Inflammatory macrophage treated with lipopolysaccharide for 4 hours (primary cell): ENCODE measurements around the gene ITPK1.
A peak's percentile ranks its signal among the peaks of the same experiment; 100 is the strongest.
"Not testable (repeated sequence)": the region's sequence is repeated elsewhere in the genome, so short reads cannot be mapped to it uniquely, and the experiment has no call there.

Source experiments
- DNase-seq: peaks from one replicate; pipeline ENCODE4 v3.0.0-alpha.2; 2020

The ITPK1 gene

DNA sequence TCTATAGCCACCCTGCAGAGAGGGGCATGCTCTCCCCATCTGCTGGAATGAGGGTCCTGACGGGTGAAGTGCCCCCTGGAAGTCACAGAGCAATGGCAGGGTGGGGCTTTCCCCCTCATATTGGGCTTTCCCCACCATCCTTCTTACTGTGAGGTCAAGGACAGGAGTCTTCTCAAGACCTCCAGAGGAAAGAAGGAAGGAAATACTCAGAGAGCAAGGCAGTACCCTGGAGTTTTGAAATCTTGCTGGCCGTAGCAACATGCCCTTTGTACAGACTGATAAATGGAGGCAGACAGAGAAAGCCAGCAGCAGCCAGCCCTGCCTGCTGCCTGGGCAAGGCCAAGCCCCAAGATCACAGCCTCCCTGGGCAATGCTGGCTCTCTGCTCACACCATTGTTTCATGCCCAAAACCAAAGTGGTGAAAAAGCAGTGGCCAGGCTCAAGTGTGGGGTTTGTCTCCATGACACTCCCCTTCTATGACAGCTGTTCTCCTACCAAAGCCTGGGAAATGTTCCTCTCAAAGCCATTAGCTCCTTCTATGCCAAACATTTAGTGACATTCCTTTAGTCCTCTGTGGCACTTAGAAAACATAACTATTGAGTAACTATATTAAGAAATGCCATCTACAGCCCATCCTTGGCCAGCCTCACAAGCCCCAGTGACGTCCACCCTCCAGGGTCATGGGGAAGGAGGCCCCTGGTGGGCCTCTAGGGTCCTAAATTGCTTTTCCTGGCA lies 13.2 kb upstream of the ITPK1 start:
- peak; percentile 51 for DNase-seq

DNA sequence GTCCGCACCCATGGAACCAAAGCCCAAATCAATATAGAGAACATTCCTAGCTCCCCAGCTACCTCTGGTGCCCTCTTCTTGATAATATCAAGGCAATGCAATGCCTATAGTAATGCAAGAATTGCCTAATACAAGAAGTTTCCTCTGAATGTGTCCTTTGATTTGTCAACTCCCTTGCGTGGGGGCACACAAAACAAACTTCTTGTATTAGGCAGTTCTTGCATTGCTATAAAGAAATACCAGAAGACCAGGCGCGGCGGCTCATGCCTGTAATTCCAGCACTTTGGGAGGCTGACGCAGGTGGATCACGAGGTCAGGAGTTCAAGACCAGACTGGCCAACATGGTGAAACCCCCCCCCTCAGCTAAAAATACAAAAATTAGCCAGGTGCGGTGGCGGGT lies 10.4 kb upstream of the ITPK1 start:
- DNase-seq, result peak; percentile 95

DNA sequence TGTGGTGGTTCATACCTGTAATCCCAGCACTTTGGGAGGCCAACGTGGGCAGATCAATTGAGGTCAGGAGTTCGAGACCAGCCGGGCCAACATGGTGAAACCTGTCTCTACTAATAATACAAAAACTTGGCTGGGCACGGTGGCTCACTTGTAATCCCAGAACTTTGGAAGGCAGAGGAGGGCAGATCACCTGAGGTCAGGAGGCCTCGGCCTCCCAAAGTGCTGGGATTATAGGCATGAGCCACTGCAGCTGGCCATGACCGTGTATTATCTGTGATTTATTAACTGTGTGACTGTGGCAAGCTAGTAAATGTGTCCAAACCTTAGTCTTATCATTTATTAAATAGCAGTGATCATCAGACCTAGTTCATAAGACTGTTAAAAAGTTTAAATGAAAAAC lies 7.1 kb upstream of the ITPK1 start:
- DNase-seq, result no peak

DNA sequence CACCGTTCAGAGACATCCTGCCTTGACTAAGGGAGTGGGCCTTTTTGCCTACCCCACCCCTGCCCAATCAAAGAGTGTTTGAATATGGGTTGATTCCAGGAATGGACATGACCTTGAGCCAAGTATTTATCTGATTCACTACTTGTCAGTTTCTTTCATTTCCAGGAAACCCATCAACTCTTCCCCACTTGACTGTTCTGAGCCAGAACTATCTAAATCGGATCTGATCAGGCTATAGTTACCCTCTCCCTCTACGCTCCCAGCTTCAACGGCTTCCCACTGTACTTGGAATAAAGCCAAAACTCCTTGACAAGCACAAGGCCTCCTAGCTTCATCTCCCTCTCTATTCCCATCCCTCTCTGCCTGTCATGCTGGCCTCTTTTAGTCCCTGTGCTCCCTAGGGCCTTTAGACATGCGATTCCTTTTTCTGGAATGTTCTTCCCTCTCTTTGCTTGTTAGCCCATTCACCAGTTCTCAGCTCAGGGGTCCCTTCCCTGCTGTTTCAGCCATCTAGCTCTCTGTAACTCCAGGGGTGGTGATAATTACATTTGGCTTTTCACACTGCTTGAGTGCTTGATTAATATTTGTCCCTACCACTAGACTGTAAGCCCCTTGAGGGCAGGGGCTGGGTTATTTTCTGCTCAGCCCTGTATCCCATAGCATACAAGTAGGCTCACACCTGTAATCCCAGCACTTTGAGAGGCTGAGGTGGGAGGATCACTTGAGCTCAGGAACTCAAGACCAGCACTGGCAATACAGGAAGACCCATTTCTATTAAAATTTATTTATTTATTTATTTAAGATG lies 5.5 kb upstream of the ITPK1 start:
- no peak for DNase-seq

DNA sequence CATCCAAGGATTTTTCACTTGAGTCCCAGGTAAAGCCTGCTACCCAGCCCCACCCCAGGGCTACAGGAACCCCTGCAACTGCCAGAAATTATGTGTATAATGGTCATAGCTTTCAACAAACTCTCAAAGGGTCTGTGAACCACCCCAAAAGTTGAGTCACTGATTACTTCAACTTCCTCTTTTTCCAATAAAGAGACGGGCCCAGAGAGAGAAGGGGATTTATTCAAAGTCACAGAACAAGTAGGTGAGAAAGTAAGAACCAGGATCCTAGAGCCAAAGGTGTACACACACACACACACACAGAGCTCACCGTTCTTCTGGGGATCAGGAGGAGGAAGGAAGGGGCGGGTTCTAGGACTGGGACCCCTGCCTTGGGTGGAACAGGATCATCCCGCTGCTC lies 4.8 kb upstream of the ITPK1 start:
- peak; percentile 79 for DNase-seq

DNA sequence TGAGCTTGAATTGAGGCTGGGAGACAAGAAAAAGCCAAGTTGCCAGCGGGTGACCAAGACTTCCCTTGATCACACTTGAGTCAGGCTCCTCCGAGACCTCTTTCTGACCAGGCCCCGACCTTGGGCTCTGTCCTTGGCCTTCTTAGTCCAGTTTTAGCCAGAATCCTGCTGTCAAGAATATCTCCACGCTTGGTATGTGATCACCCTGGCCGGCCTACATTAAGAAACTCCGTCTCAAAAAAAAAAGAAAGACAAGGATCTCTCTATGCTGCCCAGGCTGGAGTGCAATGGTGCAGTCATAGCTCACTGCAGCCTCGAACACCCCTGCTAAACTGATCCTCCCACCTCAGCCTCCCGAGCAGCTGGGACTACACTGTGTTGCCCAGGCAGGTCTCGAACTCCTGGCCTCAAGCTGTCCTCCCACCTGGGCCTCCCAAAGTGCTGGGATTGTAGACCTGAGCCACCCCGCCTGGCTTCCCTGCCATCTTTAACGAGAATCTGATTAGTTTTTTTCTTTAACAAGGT lies 1.0 kb upstream of the ITPK1 start:
- DNase-seq, result no peak

DNA sequence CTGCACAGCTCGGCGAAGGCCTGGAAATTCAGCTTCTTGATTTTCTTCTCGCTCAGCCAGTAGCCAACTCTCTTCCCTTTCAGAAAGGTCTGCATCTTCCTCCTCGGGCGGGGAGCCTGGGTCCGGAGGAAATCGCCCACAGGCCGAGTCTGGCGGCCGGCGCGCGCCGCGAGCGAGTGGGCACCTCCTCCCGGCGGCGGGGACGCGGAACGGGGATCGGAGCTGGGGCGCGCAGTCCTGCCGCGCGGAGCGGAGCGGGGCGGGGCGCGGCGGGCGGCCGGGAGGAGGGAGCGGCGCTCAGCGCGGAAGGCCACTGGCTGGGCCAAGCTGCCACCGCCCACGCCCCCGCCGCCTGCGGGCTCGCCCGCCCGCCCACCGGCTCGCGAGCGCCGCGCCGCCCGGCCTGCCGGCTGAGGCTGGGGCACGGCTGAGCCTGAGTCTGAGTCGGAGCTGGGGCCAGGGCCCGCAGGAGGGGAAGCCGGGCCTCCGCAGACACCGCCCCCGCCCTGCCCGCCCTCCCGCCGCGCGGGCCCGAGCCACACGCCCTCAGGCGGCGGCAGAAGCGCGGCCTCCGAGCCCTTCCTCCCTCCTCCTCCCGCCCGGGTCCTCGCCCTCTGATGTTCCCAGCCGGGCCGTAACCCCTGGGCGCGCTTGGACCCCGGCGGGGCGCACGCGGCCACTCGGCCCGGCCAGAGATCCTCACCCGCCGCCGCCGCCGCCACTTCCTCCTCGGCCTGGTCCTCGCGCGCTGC lies 480 bp downstream of the ITPK1 start:
- DNase-seq, result peak; percentile 89

DNA sequence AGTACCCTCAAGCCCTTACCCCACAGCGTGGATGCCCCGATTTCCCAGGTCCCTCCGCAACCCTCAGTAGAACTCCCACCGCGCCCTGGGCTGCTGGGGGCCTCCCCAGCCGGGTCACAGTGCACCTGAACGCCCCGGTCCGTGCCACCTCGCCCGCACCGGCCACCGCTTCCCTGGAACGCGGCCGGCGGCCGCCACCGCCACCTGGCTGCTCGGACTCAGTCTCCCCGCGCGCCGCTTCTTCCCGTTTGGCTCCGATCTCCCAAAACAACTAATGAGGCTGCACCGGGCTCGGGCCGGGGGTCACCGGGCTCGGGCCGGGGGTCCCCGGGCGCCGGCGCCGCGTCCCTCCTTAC lies 1.0 kb downstream of the ITPK1 start:
- no peak for DNase-seq

DNA sequence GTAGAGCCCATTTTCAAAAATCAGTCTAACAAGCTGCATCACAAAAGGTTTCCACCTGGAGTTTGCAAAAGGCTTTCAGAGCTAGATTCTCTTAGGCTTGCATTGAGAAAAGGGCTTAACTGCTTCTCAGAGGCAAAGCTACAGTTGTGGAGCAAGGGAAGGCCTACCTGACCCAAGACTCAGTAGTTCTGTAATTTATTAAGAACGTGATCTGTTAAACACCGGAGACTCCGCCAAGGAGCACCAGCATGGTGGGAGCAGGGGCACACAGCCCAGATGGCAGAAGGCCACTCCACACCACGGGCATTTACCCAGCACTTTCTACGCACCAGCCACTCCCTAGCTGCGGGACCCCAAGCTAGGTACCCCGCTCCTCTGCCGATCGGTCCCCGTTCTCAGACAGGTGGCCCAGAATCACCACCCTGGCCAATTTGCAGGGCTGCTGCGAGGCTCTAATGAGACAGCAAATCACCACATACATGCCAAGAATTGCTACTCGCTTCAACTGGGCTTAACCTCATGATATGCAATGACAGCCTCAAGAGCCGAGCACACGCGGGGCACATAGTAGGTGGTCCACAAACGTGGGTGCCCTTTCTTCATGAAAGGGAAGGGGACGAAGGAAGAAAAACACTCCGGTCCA lies 1.5 kb downstream of the ITPK1 start:
- DNase-seq, result no peak

DNA sequence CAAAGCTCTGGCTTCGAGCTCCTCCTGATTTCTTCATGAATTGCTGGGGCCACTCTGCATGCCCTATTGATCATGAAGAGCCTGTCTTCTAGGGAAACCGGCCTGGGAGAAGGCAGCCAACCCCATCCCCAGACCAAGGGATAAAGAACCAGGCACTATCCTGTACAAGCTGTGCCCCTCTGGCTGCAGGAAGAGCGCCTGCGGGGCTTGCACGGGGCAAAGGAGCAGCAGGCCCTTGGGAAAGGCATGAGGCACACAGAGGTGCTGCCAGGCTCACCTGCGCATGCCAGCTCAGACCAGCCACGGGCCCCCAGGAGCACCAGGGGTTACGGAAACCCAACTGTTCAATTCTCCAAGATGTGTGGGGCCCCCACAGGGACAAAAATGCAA lies 2.1 kb downstream of the ITPK1 start:
- DNase-seq, result no peak

DNA sequence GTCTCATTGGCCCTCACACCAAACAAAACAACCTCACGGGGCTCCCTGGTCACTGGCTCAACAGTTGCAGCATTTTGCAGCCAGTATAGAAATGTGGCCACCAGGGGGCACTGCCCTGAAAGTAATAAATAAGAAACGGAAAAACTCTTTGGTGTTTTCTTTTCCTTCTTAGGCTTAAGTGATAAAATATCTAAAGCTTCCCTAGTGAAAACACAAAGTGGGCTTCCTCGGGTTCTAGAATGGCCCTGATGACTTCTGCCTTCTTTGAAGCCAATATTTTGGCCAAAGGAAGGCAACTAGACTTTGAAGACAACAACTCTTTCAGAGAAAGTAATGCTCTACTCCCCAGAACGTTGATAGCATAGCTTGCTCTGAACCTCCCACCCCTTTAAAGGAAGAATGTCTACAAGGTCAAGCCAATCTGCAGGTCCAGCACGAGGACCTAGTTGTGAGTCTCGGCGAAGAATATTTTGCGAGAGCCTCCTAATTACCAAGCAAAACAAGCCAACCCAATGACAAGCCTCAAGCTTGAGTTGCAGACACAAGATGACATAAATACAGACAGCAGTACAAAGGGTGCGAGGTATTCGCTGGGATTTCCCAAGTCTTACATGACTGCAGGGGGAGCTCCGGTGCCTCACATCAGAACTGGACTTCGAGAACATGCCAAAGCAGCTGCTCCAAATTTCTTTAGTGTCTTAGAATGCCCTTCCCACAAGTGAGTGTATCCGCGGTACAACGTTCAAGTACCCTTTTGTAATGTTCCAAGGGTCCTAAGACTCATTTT lies 2.6 kb downstream of the ITPK1 start:
- peak; percentile 88 for DNase-seq

DNA sequence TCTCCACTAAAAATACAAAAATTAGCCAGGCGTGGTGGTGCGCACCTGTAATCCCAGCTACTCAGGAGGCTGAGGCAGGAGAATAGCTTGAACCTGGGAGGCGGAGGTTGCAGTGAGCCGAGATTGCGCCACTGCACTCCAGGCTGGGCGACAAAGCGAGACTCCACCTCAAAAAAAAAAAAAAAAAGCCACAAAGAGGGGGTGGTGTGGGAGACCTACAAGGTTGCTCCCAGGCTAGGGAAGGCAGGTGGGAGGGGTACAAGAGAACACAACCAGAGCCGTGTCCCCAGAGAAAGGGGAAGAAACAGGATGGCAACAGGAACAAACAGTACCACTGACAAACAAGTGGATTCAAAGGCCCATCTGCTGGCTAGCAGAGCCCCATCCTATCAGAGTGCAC lies 4.2 kb downstream of the ITPK1 start:
- DNase-seq, result not testable (repeated sequence)

DNA sequence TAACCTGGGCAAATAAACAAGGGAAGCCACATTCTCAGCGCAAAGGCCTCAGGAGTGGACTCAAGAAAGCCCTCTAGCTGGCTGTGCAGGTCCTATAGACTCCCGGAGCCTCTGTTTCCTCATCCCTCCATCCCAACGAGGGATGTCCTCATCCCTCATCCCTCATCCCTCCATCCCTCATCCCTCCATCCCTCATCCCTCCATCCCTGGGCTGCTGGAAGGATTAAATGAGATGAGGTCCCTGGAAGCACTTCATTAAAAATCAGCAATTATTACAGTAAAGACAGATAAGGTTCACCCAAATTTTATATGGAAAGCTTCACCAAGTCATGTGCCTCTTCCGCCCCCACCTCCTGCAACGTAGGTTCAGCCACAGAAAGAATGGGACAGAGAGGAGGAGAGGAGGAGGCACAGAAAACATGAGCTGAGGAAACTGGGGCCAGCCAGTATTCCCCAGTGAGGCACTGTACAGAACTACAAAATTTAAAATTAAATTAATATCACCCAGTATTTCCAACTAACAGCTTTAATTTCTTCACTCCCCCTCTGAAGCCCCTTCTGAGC lies 4.8 kb downstream of the ITPK1 start:
- no peak for DNase-seq

DNA sequence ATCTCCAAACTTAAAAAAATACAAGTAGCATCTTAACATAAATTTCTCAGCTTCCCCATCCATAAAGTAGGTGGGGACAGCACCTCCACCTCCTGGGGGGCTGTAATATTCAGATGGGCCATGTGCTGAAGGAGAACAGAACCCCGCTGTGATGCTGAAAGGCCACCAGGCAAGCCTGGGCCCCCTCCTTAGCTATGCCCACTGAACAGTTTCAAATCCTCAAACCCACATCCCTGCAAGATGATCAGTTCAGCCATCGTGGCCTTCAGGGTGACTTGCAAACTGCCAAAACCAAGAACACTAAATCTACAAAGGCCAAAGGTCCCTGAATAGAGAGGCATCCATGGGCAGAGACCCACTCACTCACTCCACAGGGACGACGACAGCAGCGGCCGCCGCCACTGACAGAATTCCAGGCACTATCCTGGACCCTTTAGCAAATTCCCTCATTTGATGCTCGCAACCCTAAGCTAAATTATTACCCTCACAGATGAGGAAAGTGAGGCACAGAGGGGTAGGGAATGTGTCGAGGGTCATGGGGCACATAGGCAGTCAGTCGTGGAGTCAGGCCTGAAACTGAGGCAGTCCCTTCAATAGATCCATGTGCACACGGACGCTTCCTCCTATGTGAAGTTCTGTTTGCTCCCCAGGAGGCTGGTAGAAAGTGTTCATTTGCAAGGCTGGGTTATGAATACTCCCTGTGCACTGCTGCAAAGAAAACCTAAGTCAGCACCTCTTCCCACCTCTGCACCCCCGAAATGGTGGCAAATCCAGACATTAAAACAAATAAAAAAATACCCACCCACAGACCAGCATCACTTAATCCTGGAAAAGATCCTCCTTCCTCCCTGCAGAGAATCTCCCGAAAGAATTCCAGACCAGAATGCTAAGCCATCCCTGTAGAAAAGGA lies 5.9 kb downstream of the ITPK1 start:
- no peak for DNase-seq

DNA sequence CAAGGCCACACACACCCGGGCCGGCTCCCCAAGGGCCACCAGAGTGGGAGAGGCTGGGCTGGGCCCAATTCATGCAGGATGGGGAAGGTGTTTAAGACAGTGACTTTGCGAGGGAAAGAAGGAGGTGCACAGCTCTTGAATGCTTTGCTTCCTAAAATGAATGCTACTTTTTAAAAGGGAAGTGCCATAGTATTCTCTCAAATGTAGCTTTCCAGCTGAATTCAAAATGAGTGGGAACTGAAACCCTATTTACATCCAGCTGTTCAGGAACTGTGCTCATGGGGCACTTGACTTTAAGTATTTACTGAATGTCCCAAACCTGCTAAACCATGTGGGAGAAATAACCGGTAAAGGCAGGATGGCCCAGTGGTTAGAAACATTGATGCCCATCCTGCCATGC lies 7.6 kb downstream of the ITPK1 start:
- peak; percentile 75 for DNase-seq

DNA sequence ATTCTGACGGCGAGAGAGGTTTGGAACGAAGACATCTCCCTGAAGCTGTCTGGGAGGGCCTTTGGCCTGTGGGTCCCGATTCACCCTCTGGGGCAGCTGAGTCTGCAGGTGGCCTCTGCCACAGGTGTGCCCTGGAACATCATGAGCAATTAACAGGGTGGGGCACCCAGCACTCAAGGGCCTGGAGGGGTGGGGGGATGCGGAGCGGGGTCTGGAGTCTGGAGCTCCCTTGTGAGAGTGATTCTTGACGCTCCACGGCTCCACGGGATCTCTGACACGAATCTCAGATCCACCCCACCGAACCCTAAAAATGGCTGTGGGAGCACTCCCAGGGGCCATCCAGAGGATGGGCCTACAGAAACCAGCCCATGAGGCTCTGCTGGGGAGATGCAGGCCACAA lies 8.3 kb downstream of the ITPK1 start:
- no peak for DNase-seq

DNA sequence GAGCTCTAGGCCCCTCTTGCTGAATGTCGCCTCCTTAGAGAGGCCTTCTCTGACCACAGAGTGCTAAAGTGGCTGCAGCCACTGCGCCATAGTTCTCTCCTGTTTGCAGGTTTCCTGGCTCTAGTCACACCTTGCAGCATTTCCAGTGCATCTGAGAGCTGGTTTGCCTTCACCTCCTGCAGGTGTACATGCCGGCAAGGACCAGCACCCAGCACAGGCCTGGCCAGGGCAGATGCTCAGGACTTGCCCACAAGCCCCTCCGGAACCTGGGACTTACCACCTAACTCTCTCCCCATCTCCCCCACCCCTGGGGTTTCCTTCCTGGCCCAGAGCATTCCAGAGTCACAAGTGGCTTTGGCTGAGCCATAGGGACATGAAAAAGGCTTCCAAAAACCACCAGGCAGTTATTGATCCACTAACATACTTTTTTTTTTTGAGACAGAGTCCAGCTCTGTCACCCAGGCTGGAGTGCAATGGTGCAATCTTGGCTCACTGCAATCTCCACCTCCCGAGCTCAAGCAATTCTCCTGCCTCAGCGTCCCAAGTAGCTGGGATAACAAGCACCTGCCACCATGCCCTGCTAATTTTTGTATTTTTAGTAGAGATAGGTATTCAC lies 9.1 kb downstream of the ITPK1 start:
- DNase-seq, result no peak

DNA sequence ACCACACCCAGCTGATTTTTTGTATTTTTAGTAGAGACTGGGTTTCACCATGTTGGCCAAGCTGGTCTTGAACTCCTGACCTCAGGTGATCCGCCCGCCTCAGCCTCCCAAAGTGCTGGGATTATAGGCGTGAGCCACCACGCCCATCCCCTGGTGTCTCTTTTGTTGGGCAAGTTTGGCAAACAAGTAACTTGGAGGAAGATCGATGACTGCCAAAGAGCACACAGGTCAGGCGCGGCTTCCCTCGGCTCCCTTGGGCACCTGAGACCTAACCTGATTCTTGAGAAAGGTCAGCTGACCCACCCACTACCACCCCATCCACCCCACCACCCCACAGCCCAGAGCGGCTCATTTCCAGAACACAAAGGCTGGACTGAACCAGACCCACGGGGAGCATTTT lies 9.9 kb downstream of the ITPK1 start:
- DNase-seq, result not testable (repeated sequence)

DNA sequence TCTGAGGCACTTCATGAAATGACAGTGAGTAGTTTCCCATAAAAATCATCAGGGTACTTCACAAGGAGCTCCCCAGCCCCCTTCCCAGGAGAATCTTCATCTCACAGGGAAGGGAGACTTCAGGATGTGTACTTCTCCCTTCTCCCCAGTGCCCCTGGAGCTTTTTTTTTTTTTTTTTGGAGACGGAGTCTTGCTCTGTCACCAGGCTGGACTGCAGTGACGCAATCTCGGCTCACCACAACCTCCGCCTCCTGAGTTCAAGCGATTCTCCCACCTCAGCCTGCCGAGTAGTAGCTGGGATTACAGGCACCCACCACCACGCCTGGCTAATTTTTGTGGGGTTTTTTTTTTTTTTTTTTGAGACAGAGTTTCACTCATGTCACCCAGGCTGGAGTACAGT lies 10.4 kb downstream of the ITPK1 start:
- DNase-seq, result peak; percentile 86

DNA sequence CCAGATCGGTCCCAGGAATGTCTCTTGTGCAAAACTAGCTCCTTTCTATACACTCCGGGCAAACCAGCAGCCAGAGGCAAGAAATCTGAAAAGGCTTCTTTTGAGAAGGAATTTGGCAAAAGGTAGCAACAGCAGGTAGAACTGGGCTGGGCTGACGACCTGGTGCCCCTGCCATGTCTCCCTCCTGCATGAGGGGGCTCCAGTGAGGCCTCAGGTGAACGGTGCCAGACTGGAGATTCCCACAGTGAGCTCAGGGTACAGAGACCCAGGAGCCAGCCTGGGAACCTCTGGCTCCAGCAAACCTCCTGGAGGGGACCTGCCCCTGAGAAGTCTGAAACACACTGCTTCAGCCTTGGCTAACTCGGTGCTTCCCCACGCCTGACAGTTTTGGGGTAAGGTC lies 10.8 kb downstream of the ITPK1 start:
- no peak for DNase-seq
